HEK293T (cell line): ENCODE data around the gene ANKS1B.
"Not testable (repeated sequence)": the region's sequence is repeated elsewhere in the genome, so short reads cannot be mapped to it uniquely, and the experiment has no call there.

ENCODE experiments used
- CTBP1 ChIP-seq: fragments of 450-650 bp; IDR thresholded peaks from 2 replicates; pipeline ENCODE4 v1.6.1; 2016; ENCODE audit warnings: borderline replicate concordance
- LEF1 ChIP-seq: fragments of 450-650 bp; IDR thresholded peaks from 2 replicates; pipeline ENCODE4 v1.6.1; 2017; ENCODE audit warnings: mild to moderate bottlenecking, borderline replicate concordance
- ZNF384 ChIP-seq: fragments of 450-650 bp; IDR thresholded peaks from 2 replicates; pipeline ENCODE4 v1.6.1; 2016

GRCh38 chr12:98755855-98756254 lies 1228.9 kb downstream of the ANKS1B start:
- not testable (repeated sequence) for TF ChIP-seq CTBP1, LEF1, ZNF384
